GM18507 (cell line): Measurements from ENCODE around the gene ISG15.
A peak's percentile ranks its signal among the peaks of the same experiment; 100 is the strongest.

Experiments used
- DNase-seq: peaks from one replicate; pipeline ENCODE4 v3.0.0; 2011; ENCODE audit warnings: low read depth; ENCODE audit not compliant: insufficient read length; ENCODE audit errors: extremely low spot score
- FAIRE-seq: peaks from 2 replicates; lab custom pipeline; 2011; peaks lifted over from hg19 to GRCh38; lab: Jason Lieb, UNC

The ISG15 gene

DNA sequence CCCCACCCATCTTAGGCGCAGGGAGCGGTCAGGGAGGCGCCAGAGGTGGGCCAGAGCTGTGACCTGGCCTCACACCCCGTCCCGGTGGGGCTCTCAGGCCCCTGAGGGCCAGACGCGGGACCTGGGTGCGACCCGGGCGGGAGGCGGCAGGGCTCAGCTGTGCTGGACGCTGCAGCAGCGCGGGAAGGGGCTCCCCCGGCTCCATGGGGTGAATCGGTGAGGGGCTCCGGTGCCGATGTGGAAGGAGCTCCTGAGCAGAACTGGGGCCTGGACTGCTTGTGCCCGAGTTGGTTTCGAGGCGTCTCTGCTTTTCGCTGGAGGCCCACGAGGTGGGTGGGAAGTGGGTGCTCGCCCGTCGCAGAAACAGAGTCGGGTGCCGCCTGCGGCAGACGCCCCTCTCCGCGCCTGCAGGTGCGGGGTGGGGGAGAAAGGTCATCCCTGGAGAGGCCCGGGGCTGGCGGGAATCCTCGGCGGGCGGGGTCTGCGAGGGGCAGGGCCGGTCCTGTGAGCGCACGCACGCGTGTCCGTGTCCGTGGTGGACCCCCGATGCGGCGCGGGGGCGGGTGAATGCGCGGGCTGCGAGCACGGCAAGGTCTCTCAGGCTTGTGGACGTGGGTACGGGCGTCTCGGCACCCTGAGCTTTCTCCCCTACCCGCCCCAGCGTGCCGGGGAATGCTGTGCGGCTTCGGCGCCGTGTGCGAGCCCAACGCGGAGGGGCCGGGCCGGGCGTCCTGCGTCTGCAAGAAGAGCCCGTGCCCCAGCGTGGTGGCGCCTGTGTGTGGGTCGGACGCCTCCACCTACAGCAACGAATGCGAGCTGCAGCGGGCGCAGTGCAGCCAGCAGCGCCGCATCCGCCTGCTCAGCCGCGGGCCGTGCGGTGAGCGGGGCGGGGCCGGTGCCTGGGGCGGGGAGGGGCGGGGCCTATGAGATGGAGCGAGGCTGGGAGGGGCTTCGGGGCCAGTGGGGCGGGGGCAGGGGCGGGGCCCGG, 27.0 kb downstream of the ISG15 start:
- peak; percentile 70 for FAIRE-seq
- DNase-seq: peak; percentile 93

DNA sequence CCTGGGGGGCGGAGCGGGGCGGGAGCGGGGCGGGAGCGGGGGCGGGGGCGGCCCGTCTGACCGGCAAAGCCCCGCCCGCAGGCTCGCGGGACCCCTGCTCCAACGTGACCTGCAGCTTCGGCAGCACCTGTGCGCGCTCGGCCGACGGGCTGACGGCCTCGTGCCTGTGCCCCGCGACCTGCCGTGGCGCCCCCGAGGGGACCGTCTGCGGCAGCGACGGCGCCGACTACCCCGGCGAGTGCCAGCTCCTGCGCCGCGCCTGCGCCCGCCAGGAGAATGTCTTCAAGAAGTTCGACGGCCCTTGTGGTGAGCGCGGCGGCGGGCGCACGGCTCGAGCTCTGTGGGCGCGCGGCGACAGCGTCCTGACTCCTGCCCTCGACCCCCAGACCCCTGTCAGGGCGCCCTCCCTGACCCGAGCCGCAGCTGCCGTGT, 27.8 kb downstream of the ISG15 start:
- FAIRE-seq: no peak
- no peak for DNase-seq

DNA sequence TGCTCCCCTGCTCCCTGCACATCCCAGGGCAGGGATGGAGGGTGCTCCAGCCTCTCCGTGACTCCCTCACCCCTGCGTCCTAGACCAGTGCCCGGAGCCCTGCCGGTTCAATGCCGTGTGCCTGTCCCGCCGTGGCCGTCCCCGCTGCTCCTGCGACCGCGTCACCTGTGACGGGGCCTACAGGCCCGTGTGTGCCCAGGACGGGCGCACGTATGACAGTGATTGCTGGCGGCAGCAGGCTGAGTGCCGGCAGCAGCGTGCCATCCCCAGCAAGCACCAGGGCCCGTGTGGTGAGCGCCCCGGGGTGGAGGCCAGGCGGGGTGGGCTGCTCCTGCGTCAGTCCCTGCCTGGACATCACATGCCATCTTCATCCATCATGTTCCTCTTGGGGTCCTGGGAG, 28.6 kb downstream of the ISG15 start:
- DNase-seq: no peak
- FAIRE-seq: no peak

DNA sequence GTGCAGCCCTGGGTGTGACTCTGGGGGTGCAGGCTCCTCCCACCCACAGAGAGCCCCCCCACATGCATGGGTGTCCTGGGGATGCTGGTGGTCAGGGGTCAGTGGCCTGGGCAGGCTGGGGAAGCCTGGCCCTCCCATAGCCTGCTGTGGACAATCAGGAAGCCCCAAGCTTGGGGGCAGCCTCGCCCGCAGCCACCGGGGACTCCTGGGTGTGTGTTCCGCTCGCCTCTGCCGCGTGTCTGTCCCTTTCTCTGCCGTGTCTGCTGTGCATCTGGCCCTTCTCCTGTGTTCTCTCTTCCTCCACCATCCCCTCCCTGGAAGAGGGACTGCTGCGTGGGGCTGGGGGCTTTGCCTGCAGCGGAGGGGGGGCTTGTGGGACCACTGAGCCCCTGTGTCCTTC, 29.5 kb downstream of the ISG15 start:
- DNase-seq (no peak), FAIRE-seq (no peak)

DNA sequence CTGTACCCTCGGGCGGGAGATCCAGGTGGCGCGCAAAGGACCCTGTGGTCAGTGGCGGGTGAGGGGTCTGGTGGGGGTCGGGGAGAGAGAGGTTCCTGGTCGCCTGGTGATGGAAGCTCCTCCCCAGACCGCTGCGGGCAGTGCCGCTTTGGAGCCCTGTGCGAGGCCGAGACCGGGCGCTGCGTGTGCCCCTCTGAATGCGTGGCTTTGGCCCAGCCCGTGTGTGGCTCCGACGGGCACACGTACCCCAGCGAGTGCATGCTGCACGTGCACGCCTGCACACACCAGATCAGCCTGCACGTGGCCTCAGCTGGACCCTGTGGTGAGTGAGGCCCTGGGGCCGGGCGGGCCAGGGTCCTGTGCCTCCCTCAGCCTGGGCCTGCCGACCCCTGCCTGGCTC, 30.1 kb downstream of the ISG15 start:
- DNase-seq: no peak
- no peak for FAIRE-seq

DNA sequence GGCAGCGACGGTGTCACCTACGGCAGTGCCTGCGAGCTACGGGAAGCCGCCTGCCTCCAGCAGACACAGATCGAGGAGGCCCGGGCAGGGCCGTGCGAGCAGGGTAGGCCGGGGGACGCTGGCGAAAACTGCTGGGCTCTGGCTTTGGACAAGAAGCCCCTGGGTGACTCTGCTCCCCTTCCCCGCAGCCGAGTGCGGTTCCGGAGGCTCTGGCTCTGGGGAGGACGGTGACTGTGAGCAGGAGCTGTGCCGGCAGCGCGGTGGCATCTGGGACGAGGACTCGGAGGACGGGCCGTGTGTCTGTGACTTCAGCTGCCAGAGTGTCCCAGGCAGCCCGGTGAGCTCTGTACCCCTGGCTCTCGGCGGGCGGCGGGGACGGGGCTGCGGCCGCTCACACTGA, 30.6 kb downstream of the ISG15 start:
- DNase-seq (no peak), FAIRE-seq (no peak)

DNA sequence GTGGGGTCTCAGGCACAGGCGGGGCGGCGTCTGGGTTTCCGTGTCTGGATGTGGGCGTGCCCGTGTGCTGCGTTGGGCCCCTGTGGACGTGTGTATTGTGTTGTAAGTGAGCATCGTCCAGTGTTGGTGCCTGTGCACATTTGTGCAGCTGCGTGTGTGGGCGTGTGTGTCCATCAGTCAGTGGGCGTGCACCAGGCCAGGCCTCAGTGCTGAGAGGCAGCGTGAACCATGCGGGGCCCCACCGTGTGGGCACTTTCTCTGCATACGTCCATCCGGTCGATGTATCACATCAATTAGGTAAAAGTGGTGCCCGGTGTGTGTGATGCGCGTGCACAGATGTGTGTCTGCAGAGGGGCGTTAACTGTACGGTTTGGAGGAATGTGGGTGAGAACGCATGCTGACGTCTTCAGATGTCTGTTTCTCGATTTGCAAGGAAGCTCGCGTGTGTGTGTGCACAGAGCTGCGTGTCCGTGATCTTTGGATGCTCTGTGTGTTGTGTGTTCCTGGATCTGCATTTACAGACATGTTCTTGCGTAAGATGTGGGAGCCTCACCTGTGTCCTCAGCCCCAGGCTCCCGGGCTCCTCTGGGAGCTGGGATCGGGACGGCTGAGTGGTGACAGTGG, 31.3 kb downstream of the ISG15 start:
- no peak for FAIRE-seq

DNA sequence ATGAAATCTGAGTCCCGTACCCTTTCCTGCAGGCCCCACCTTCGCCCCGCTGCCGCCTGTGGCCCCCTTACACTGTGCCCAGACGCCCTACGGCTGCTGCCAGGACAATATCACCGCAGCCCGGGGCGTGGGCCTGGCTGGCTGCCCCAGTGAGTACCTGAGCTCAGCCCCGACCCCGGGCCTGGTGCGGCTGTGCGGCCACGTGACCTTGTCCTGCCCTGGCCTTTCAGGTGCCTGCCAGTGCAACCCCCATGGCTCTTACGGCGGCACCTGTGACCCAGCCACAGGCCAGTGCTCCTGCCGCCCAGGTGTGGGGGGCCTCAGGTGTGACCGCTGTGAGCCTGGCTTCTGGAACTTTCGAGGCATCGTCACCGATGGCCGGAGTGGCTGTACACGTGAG, 31.8 kb downstream of the ISG15 start:
- DNase-seq (no peak), FAIRE-seq (no peak)

More for the DNA sequence above, 31.3 kb downstream of the ISG15 start:
- DNase-seq: no peak

DNA sequence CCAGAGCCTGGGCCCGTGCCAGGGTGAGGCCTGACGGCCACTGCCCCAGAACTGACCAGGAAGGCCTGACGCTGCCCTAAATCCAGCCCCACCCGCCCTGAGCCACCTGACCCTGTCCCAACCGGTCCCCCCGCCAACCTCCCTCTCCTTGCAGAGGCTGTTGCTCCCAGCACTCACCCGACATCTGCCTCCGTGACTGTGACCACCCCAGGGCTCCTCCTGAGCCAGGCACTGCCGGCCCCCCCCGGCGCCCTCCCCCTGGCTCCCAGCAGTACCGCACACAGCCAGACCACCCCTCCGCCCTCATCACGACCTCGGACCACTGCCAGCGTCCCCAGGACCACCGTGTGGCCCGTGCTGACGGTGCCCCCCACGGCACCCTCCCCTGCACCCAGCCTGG, 32.9 kb downstream of the ISG15 start:
- FAIRE-seq (no peak), DNase-seq (no peak)

DNA sequence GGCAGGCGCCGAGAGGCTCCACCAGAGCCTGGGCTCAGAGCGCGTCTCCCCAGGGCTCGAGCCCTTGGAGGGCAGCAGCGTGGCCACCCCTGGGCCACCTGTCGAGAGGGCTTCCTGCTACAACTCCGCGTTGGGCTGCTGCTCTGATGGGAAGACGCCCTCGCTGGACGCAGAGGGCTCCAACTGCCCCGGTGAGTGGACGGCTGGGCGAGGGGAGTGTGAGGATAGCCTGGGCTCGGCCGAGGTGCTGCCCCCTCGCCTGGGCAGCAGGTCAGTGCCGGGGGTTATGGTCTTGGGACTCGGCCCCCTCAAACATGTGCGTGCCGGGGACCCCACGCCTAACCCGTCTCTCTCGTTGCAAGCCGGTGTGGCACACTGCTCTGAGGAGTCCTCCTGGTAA, 33.5 kb downstream of the ISG15 start:
- FAIRE-seq (no peak), DNase-seq (no peak)

DNA sequence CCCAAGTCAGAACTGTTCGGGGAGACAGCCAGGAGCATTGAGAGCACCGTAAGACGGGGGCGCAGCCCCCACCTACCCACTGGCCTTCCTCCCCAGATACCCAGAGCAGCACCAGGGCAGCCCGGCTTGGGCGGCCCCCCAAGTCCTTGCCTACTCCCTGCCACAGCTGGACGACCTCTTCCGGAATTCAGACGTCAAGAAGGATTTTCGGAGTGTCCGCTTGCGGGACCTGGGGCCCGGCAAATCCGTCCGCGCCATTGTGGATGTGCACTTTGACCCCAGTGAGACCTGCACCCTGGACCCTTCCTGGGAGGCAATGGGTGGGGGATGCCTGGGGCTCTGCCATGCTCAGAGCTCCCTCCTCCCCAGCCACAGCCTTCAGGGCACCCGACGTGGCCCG, 34.1 kb downstream of the ISG15 start:
- no peak for FAIRE-seq
- no peak for DNase-seq

DNA sequence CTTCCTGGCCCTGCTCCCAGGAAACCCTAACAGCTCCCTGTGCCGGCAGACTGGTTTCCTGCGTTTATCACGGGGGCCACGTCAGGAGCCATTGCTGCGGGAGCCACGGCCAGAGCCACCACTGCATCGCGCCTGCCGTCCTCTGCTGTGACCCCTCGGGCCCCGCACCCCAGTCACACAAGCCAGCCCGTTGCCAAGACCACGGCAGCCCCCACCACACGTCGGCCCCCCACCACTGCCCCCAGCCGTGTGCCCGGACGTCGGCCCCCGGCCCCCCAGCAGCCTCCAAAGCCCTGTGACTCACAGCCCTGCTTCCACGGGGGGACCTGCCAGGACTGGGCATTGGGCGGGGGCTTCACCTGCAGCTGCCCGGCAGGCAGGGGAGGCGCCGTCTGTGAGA, 34.7 kb downstream of the ISG15 start:
- DNase-seq (no peak), FAIRE-seq (no peak)

DNA sequence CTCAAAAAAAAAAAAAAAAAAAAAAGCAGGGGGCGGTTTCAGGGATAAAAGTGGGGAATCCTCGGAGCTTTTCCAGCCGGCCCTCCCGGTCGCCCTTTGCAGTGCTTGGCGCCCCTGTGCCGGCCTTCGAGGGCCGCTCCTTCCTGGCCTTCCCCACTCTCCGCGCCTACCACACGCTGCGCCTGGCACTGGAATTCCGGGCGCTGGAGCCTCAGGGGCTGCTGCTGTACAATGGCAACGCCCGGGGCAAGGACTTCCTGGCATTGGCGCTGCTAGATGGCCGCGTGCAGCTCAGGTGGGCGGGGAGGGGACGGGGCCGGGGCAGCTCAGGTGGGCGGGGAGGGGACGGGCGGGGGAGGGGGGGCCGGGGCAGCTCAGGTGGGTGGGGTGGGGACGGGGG, 35.5 kb downstream of the ISG15 start:
- FAIRE-seq: no peak
- DNase-seq: no peak

DNA sequence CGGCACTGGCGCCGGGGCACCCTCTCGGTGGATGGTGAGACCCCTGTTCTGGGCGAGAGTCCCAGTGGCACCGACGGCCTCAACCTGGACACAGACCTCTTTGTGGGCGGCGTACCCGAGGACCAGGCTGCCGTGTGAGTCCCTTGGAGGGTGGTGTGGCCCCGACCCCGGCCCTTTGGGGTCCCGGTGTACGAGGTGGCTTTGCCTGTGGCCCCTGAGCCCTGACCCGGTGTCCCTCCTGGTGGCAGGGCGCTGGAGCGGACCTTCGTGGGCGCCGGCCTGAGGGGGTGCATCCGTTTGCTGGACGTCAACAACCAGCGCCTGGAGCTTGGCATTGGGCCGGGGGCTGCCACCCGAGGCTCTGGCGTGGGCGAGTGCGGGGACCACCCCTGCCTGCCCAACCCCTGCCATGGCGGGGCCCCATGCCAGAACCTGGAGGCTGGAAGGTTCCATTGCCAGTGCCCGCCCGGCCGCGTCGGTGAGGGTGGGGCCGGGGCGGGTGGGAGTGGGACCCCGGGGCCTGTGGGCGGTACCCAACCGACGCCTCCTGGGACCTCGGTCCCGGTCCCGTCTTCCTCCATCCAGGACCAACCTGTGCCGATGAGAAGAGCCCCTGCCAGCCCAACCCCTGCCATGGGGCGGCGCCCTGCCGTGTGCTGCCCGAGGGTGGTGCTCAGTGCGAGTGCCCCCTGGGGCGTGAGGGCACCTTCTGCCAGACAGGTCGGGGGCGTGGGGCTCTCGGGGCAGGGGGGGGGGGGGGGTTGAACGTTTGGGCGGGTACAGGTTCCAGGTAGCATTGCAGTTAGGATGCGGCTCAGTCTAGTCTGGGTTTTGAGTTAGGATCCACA, 36.2 kb downstream of the ISG15 start:
- no peak for FAIRE-seq
- DNase-seq: no peak

DNA sequence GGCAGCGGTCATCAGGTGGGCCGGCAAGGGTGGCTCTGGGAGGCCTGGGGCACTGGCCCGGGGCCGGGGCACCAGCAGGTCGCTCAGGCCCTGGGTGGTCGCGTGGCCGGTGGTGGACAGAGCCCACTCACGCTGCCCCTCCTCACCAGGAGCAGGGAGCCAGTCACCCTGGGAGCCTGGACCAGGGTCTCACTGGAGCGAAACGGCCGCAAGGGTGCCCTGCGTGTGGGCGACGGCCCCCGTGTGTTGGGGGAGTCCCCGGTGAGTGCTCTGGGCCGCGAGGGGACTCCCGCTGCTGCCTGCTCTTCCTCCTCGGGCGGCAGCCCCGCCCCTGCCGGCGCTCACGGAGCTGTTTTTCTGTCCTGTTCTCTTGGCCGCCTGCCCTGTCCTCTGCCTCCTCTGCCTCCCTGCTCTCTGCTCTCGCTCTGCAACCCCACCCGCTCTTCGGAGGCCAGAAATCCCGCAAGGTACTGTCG, 37.3 kb downstream of the ISG15 start:
- FAIRE-seq: peak; percentile 42

DNA sequence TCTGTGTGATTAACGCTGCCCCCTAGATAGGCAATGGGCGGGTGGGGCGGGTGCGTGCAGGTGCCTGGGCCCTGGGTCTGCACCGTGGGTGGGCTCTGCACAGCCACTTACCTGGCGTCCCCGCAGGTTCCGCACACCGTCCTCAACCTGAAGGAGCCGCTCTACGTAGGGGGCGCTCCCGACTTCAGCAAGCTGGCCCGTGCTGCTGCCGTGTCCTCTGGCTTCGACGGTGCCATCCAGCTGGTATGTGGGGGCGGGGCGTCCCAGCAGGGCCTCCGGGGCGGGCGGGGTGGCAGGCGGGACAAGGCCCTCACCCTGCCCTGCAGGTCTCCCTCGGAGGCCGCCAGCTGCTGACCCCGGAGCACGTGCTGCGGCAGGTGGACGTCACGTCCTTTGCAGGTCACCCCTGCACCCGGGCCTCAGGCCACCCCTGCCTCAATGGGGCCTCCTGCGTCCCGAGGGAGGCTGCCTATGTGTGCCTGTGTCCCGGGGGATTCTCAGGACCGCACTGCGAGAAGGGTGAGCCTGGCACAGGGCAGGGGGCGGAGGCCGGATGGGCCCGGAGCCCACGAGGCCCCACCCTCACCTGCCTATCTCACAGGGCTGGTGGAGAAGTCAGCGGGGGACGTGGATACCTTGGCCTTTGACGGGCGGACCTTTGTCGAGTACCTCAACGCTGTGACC, 38.0 kb downstream of the ISG15 start:
- FAIRE-seq: no peak

More for the DNA sequence above, 37.3 kb downstream of the ISG15 start:
- DNase-seq: no peak

DNA sequence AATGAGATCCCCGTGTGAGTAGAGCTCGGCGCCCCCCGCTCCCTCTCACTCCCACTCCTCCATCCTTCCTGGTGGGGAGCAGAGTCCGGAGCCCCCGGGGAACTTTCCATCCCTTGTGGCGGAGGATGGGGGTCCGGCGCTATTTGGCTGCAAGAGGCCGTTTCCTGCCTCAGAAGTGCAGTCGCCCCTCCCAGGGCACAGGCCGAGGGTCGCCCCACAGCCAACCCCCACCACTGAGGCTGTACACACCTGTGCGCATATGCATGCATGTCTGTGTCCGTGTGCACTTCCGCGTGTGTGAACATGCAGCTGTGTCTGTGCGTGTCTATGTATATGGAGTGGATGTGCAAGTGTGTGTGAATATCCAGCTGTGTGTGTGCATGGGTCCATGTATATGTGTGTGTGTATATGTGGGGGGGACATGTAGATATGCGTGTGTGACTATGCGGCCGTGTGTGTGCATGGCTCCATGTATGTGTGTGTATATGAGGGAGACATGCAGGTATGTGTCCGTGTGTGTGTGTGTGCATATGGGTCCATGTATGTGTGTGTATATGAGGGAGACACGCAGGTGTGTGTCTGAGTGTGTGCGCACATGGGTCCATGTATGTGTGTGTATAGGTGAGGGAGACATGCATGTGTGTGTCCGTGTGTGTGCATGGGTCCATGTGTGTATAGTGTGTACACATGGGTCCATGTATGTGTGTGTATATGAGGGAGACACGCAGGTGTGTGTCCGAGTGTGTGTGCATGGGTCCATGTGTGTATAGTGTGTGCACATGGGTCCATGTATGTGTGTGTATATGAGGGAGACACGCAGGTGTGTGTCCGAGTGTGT, 38.9 kb downstream of the ISG15 start:
- no peak for DNase-seq
- no peak for FAIRE-seq

More for the DNA sequence above, 38.0 kb downstream of the ISG15 start:
- DNase-seq: no peak

DNA sequence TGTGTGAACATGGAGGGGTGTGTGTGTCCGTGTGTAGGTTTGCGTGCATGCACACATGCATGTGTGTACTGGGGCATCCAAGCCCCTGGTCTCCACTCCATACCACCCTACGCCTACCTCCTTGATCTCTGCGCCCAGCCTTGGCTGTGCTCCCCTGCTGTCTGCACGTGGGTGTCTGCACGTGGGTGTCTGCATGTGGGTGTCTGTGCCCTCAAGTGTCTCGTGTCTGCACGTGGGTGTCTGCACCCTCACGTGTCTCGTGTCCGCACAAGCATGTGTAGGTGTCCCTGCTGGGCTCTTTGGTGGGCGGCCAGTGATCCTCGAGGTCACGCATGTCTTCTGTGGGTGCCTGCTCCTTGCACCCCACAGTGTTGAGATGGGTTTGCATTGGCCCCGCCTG, 39.7 kb downstream of the ISG15 start:
- FAIRE-seq (no peak), DNase-seq (no peak)
